Memory B cell (primary cell): ENCODE results near the gene FAAH.

ENCODE experiments used
- ATAC-seq: fragments of 150-1000 bp; cut with Tn5 transposase; 2 replicates; pipeline ENCODE4 v1.10.0; 2021; ENCODE audit warnings: low read depth, mild to moderate bottlenecking, moderate library complexity
- DNase-seq, 2 donors: peaks; one replicate each; pipeline ENCODE4 v3.0.0; 2022; ENCODE audit warnings: low spot score in 2 of 2
- H3K27ac Mint-ChIP-seq: one replicate; pipeline ENCODE4 v1.8.0; 2022; ENCODE audit warnings: mild to moderate bottlenecking, moderate library complexity, mixed read lengths
- H3K27me3 Mint-ChIP-seq: one replicate; pipeline ENCODE4 v1.8.0; 2022; ENCODE audit warnings: mixed read lengths
- H3K36me3 Mint-ChIP-seq: one replicate; pipeline ENCODE4 v1.8.0; 2022; ENCODE audit warnings: mild to moderate bottlenecking, mixed read lengths
- H3K4me1 Mint-ChIP-seq: one replicate; pipeline ENCODE4 v1.8.0; 2022; ENCODE audit warnings: mixed read lengths
- H3K4me3 Mint-ChIP-seq: one replicate; pipeline ENCODE4 v1.8.0; 2022; ENCODE audit warnings: mild to moderate bottlenecking, moderate library complexity, mixed read lengths
- H3K9me3 Mint-ChIP-seq: one replicate; pipeline ENCODE4 v1.8.0; 2022; ENCODE audit warnings: mixed read lengths

The FAAH gene

DNA sequence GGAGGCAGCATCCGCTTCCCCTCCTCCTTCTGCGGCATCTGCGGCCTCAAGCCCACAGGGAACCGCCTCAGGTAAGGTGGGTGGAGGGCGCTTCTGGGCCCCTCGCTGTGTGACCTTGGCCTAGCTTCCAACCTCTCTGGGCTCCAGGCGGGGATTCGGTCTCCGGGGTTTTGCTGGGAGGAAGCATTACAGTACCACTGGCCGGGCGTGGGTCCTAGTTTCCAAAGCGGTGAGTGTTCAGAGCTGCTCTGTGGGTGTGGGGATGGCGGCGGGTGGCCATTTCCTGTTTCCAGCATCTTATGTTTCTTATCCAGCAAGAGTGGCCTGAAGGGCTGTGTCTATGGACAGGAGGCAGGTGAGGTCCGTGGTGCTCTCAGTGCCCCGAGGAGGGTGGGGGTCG lies 11.6 kb downstream of the FAAH start:
- DNase-seq = no peak
- Mint-ChIP-seq H3K4me3 (no peak overlapping the region), H3K36me3 (peaks cover 5% of the 10 kb centered on the region), H3K27ac (no peak overlapping the region), H3K4me1 (no peaks in the 10 kb centered on the region), H3K27me3 (peaks cover 2% of the 10 kb centered on the region), H3K9me3 (no peaks in the 10 kb centered on the region)
- no peak for ATAC-seq

DNA sequence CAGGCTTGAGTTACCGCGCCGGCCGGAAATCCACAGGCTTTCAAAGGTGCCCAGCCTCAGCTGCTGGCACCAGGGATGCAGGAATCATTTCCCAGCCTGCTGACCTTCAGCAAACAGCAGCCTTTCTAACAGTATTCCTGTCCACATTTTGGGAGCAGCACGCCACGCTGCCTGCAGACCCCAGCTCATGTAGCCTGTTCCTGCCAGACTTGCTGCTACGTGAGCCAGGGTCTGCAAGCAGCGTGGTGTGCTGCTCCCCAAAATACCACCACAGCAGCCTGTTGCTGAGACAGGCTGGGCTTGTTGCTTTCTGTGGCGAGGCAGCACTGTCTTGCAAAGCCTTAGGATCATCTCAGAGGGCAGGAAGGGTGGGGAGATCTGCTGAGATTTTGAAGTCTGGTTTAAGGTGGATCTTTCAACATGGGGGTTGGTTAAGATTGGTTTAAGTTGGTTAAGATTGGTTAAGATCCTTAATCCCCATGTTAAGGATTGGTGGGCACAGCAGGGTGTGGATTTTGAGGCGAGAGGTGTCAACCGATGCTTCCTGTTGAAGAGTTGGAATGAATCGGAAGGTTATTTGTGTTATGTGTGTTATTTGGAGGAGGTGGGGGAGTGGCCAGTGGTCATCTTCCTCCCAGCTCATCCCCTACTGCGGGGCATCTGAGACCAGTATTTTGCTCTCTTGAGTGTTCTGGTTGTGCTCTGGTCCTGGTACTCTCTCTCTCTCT lies 12.9 kb downstream of the FAAH start:
- peaks cover 5% of the 10 kb centered on the region for H3K36me3 Mint-ChIP-seq
- DNase-seq (no peak), ATAC-seq (no peak)
- H3K4me3 Mint-ChIP-seq = no peak overlapping the region
- peaks cover 2% of the 10 kb centered on the region for H3K27me3 Mint-ChIP-seq
- H3K27ac Mint-ChIP-seq = no peak overlapping the region
- H3K9me3 Mint-ChIP-seq = no peaks in the 10 kb centered on the region
- H3K4me1 Mint-ChIP-seq = no peaks in the 10 kb centered on the region

DNA sequence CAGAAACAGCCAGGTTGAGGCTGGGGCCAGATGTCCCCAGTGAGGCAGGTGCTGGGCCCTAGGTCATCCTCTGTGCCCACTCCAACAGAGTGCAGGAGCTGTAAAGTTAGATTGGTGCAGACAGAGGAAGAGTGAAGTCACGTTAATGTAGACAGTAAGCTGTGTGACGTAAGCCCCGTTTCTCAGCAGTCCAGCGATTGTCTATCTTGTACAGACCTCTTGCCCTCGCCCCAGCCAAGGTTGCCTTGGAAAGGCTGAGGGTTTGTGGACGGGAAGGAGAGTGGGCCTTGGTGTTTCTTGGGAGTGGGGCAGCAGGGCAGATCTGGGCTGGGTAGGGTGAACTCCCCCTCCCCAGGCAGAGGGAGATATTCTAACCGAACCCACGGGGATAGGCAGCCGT lies 13.5 kb downstream of the FAAH start:
- Mint-ChIP-seq H3K27me3 (peaks cover 2% of the 10 kb centered on the region), H3K36me3 (peaks cover 5% of the 10 kb centered on the region), H3K9me3 (no peaks in the 10 kb centered on the region), H3K27ac (no peak overlapping the region), H3K4me3 (no peak overlapping the region), H3K4me1 (no peaks in the 10 kb centered on the region)
- ATAC-seq = no peak
- DNase-seq = no peak

DNA sequence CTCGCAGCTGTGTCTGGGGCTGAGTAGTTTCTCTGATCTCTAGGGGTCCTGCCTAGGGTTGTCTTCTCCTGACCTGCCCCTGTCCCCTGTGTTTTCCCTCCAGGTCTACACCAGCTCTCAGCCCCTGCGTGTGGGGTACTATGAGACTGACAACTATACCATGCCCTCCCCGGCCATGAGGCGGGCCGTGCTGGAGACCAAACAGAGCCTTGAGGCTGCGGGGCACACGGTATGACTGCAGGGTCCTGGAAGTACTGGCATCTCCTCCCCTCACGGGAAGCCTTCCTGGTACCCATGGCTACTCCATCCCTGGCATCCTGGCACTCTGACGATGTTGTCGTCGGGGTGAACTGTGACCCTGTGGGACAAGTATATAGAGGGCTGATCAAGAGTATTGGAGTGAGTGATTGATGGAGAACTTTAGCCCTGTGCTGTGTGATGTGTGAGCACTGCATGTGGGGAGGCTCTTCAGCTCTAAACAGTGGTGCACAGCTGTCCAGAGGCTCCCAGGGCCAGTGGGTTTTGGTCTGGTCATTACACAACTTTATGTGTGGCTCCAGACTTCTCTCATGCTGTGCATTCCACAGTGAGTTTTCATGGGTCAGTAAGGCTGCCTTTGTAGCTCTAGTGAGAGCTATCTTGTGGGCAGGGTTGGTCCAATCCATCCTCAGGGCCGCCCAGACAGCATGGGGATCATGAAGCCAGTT lies 14.4 kb downstream of the FAAH start:
- H3K36me3 Mint-ChIP-seq = peaks cover 2% of the 10 kb centered on the region
- ATAC-seq = no peak
- DNase-seq = no peak
- no peak overlapping the region for H3K4me3 Mint-ChIP-seq
- no peaks in the 10 kb centered on the region for H3K9me3 Mint-ChIP-seq
- no peak overlapping the region for H3K27ac Mint-ChIP-seq
- peaks cover 2% of the 10 kb centered on the region for H3K27me3 Mint-ChIP-seq
- H3K4me1 Mint-ChIP-seq = no peaks in the 10 kb centered on the region

DNA sequence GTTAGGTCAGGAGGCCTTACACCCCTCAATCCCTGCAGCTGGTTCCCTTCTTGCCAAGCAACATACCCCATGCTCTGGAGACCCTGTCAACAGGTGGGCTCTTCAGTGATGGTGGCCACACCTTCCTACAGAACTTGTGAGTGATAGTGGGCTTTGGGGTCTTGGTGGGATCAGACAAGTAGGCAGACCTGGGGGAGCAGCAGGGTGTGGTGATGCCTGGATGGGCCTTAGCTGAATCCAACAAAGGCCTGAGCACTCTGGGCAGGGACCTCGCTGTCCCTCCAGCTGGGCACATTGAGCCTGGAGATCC lies 14.9 kb downstream of the FAAH start:
- peaks cover 2% of the 10 kb centered on the region for H3K27me3 Mint-ChIP-seq
- no peak overlapping the region for H3K27ac Mint-ChIP-seq
- H3K9me3 Mint-ChIP-seq = no peaks in the 10 kb centered on the region
- no peaks in the 10 kb centered on the region for H3K4me1 Mint-ChIP-seq
- H3K4me3 Mint-ChIP-seq = no peak overlapping the region
- DNase-seq (no peak), ATAC-seq (no peak)
- H3K36me3 Mint-ChIP-seq = peaks cover 2% of the 10 kb centered on the region

DNA sequence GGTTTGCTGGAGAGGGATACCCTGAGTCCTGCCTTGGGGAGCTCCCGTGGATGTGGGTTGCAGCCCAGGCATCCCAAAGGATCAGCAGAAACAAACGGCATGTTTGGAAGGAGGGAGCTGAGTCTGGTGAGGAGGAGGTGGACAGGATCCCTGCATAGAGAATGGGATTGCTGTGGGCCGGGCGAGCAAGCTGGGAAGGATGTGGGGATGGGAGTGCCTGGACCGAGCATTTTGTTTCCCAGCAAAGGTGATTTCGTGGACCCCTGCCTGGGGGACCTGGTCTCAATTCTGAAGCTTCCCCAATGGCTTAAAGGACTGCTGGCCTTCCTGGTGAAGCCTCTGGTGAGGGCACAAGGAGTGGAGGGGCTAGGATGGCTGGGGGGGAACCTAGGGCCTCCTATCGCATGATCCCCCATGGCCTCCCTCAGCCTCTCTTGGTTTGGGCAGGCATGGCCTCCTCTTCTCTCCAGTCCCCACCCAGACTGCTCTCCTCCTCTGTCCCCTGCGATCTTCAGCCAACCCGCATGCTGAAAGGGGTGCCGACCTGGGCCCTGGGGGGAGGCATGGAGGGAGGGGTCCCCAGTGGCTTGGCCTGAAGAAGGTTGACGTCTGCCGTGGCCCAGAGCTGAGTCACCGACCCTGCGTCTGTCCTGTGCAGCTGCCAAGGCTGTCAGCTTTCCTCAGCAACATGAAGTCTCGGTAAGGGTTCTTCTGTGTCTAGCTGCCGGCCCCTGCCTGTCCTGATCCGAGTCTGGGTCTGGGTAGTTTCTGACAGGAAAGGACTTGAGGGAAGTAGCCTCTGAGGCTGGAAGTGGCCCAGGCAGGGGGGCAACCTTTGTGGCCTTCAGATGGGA lies 16.3 kb downstream of the FAAH start:
- peaks cover 2% of the 10 kb centered on the region for H3K27me3 Mint-ChIP-seq
- ATAC-seq (no peak), DNase-seq (no peak)
- no peaks in the 10 kb centered on the region for H3K4me1 Mint-ChIP-seq
- no peaks in the 10 kb centered on the region for H3K9me3 Mint-ChIP-seq
- H3K36me3 Mint-ChIP-seq = peaks cover 3% of the 10 kb centered on the region
- H3K27ac Mint-ChIP-seq = no peak overlapping the region
- no peak overlapping the region for H3K4me3 Mint-ChIP-seq

DNA sequence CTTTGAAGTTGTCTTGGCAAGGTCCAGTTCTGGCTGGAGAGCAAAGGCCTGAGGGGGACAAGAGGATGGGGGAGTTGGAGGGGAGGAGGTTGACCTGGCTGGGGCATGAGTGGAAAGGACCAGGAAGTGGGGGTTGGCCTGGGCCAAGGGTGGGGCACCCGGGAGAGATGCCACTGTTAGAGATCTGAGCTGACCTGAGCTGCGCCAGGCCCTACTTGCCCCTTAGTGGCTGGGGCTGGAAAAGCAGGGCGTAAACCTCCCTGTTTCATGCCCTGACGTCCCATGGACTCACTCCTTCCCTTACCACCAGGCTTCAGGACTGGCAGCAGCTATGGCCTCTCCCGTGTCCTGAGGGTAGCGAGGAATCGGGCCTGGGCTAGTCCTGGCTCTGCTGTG lies 16.9 kb downstream of the FAAH start:
- Mint-ChIP-seq H3K27me3 (peaks cover 2% of the 10 kb centered on the region), H3K36me3 (peaks cover 3% of the 10 kb centered on the region), H3K4me1 (no peaks in the 10 kb centered on the region), H3K9me3 (no peaks in the 10 kb centered on the region), H3K27ac (no peak overlapping the region), H3K4me3 (no peak overlapping the region)
- DNase-seq (no peak), ATAC-seq (no peak)

DNA sequence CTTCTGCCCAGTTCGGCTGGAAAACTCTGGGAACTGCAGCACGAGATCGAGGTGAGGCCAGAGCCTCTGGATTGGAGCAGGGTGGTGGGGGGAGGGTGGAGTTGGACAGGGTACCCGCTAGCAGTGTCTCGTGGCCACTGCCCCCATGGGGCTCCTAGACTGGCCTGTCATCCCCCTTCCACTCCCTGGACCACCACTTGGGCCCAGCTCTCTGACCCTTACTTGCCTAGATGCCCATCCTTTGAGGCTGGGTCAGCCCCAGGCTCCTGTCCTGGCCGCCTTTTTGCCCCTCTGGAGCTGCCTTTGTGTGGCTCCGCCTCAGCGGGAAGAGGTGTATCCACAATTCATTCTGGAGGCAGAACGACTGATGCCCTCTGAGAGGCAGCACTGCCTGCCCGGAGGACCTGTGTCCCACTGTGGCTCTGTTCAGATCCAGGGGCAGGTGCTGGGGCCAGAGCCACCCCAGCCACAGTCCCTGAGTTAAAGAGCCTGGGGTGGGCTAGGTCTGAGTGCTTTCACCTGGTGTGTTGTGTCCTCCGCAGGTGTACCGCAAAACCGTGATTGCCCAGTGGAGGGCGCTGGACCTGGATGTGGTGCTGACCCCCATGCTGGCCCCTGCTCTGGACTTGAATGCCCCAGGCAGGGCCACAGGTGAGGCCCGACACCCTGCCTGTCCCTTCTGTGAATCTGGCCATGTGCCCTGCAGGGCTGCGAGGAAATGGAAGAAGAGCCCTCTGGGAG lies 17.7 kb downstream of the FAAH start:
- DNase-seq (no peak), ATAC-seq (no peak)
- Mint-ChIP-seq H3K4me3 (no peak overlapping the region), H3K36me3 (peaks cover 3% of the 10 kb centered on the region), H3K27ac (no peak overlapping the region), H3K4me1 (no peaks in the 10 kb centered on the region), H3K9me3 (no peaks in the 10 kb centered on the region), H3K27me3 (peaks cover 2% of the 10 kb centered on the region)

DNA sequence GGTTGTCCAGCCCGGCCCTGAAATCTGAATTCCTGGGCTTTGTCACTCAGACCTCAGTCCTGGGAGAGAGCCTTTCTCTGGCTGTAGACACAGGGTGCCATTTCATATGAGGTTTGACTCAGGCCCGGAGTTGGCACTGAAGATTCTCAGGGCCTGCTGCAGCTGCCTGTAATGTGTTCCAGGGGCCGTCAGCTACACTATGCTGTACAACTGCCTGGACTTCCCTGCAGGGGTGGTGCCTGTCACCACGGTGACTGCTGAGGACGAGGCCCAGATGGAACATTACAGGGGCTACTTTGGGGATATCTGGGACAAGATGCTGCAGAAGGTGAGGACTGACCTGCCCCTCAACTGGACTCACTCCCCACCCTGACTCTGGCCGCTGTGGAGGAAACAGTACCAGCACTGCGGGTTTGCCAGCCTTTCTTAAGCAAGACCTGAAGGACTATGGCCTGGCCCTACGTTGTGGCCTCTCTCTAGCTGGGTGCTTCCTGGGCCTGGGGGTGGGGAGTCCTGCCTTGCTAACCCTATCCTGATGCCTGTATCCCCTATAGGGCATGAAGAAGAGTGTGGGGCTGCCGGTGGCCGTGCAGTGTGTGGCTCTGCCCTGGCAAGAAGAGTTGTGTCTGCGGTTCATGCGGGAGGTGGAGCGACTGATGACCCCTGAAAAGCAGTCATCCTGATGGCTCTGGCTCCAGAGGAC lies 18.9 kb downstream of the FAAH start:
- no peak for ATAC-seq
- Mint-ChIP-seq H3K4me1 (no peaks in the 10 kb centered on the region), H3K4me3 (no peak overlapping the region), H3K9me3 (no peaks in the 10 kb centered on the region), H3K27ac (no peak overlapping the region), H3K27me3 (no peaks in the 10 kb centered on the region), H3K36me3 (peaks cover 3% of the 10 kb centered on the region)
- no peak for DNase-seq

DNA sequence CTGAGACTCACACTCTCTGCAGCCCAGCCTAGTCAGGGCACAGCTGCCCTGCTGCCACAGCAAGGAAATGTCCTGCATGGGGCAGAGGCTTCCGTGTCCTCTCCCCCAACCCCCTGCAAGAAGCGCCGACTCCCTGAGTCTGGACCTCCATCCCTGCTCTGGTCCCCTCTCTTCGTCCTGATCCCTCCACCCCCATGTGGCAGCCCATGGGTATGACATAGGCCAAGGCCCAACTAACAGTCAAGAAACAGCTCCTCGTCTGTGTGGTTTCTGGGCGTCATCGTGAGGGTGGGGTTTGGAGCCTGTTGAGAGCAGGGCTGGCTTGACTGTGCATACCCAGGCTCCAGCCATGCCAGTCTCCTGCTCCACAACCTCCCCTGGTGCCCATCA lies 19.5 kb downstream of the FAAH start:
- peaks cover 3% of the 10 kb centered on the region for H3K36me3 Mint-ChIP-seq
- H3K27ac Mint-ChIP-seq = no peak overlapping the region
- no peaks in the 10 kb centered on the region for H3K4me1 Mint-ChIP-seq
- H3K27me3 Mint-ChIP-seq = no peaks in the 10 kb centered on the region
- no peak overlapping the region for H3K4me3 Mint-ChIP-seq
- DNase-seq = no peak
- no peaks in the 10 kb centered on the region for H3K9me3 Mint-ChIP-seq
- ATAC-seq = peak; percentile 42

DNA sequence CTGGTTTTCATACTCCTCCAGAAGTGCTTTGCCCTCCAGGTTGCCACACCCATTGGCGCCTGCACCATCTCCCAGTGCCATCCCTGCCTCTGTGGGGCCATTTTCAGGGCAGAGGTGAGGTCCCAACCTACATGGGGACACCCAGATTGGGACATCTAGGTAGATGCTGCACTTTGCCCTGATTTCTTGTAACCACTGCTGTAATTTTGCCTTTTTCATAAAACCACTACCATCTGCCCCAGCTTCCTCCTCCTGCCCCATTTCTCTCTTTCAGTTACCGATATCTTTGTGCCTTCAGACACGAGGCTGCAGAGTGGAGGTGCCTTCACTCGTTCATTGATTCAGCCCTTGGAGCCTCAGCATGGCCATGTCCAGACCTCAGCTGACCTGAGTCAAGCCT lies 21.4 kb downstream of the FAAH start:
- ATAC-seq (no peak), DNase-seq (no peak)
- Mint-ChIP-seq H3K4me1 (no peaks in the 10 kb centered on the region), H3K27ac (no peak overlapping the region), H3K27me3 (peaks cover 2% of the 10 kb centered on the region), H3K4me3 (no peak overlapping the region), H3K9me3 (no peaks in the 10 kb centered on the region), H3K36me3 (peaks cover 3% of the 10 kb centered on the region)

DNA sequence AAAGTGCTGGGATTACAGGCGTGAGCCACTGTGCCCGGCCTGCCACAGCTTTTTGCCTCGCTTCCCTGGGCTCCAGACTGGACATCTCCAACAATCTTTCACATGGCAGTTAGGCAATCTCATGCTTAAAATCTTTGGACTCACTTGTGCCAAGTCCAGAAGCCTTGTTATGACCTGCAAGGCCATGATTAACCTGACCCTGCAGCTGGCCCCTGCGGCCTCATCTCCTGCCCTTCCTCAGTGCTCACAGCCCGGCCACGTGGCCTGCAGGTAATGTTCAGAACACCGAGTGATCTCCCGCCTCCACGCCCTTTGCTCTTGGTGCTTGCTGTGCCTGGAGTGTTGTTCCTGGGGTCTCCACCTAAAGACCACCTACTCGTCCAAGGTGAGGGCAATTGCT lies 24.9 kb downstream of the FAAH start:
- H3K4me1 Mint-ChIP-seq = no peaks in the 10 kb centered on the region
- ATAC-seq = no peak
- no peak overlapping the region for H3K27ac Mint-ChIP-seq
- no peak for DNase-seq
- peaks cover 13% of the 10 kb centered on the region for H3K27me3 Mint-ChIP-seq
- no peaks in the 10 kb centered on the region for H3K9me3 Mint-ChIP-seq
- peaks cover 1% of the 10 kb centered on the region for H3K36me3 Mint-ChIP-seq
- H3K4me3 Mint-ChIP-seq = no peak overlapping the region

DNA sequence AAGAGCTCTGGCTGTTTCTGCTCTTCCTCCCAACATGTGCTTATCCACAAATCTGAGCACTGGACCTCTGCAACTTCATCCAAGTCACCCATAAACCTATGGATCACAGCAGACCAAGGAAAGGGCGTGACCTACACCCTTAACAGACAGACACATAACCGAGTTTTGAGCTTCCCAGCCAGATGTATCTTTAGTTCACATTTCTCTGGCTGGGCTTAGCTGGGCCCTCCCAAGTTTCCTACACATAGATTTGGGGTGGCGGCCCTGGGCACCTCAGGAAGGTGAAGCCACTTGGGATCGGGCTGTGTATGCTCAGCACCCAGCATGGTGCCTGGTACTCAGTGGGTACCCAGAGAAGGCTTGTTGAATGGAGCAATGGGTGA lies 26.4 kb downstream of the FAAH start:
- peaks cover 20% of the 10 kb centered on the region for H3K27me3 Mint-ChIP-seq
- ATAC-seq (no peak), DNase-seq (no peak)
- no peak overlapping the region for H3K27ac Mint-ChIP-seq
- H3K9me3 Mint-ChIP-seq = no peaks in the 10 kb centered on the region
- no peaks in the 10 kb centered on the region for H3K4me1 Mint-ChIP-seq
- H3K4me3 Mint-ChIP-seq = no peak overlapping the region
- H3K36me3 Mint-ChIP-seq = no peaks in the 10 kb centered on the region
